ENCODE data around the gene BMAL1.

Gene BMAL1

GRCh38 chr11:13236626-13237025 is 41.0 kb upstream of the BMAL1 start:
- no peak for DNase-seq (ENCODE audit: low read depth)
- TF ChIP-seq, protein P1, sequence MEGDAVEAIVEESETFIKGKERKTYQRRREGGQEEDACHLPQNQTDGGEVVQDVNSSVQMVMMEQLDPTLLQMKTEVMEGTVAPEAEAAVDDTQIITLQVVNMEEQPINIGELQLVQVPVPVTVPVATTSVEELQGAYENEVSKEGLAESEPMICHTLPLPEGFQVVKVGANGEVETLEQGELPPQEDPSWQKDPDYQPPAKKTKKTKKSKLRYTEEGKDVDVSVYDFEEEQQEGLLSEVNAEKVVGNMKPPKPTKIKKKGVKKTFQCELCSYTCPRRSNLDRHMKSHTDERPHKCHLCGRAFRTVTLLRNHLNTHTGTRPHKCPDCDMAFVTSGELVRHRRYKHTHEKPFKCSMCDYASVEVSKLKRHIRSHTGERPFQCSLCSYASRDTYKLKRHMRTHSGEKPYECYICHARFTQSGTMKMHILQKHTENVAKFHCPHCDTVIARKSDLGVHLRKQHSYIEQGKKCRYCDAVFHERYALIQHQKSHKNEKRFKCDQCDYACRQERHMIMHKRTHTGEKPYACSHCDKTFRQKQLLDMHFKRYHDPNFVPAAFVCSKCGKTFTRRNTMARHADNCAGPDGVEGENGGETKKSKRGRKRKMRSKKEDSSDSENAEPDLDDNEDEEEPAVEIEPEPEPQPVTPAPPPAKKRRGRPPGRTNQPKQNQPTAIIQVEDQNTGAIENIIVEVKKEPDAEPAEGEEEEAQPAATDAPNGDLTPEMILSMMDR (conservative IDR thresholded peaks at IDR 0.05; ENCODE audit: low read depth, low read length): no peak
- H3K4me3 ChIP-seq (ENCODE audit: low read length): no peak overlapping the region

DNA sequence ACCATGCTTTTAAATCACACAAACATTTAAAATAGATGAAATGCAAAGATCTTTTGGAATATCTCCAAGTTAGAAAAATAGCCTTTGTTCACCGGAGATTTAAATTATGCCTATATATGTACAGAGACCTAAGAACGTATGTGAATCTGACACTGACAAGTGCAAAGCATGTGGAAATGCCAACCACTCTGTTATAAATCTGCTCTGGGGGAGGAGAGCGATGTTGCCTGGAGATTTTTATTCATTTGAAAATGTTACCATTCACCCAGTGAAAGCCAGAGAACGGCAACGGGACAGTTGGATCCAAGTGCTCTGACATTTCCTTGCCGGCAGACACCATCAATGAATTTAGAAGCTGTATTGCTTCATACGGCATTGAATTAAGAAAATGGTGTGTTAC is 39.8 kb upstream of the BMAL1 start:
- H3K4me3 ChIP-seq (ENCODE audit: low read length): no peak overlapping the region
- DNase-seq (ENCODE audit: low read depth): no peak
- TF ChIP-seq, protein P1 (conservative IDR thresholded peaks at IDR 0.05; ENCODE audit: low read depth, low read length): no peak

GRCh38 chr11:13238879-13239514 is 38.6 kb upstream of the BMAL1 start:
- no peak for DNase-seq (ENCODE audit: low read depth)
- no peak overlapping the region for H3K4me3 ChIP-seq (ENCODE audit: low read length)
- TF ChIP-seq, protein P1 (conservative IDR thresholded peaks at IDR 0.05; ENCODE audit: low read depth, low read length): peak; percentile 92

- no peak for DNase-seq (ENCODE audit: low read depth)
- TF ChIP-seq, protein P1 (conservative IDR thresholded peaks at IDR 0.05; ENCODE audit: low read depth, low read length): no peak
- H3K4me3 ChIP-seq (ENCODE audit: low read length): no peak overlapping the region
Observed at GRCh38 chr11:13242564-13242963, 35.0 kb upstream of the BMAL1 start.

DNA sequence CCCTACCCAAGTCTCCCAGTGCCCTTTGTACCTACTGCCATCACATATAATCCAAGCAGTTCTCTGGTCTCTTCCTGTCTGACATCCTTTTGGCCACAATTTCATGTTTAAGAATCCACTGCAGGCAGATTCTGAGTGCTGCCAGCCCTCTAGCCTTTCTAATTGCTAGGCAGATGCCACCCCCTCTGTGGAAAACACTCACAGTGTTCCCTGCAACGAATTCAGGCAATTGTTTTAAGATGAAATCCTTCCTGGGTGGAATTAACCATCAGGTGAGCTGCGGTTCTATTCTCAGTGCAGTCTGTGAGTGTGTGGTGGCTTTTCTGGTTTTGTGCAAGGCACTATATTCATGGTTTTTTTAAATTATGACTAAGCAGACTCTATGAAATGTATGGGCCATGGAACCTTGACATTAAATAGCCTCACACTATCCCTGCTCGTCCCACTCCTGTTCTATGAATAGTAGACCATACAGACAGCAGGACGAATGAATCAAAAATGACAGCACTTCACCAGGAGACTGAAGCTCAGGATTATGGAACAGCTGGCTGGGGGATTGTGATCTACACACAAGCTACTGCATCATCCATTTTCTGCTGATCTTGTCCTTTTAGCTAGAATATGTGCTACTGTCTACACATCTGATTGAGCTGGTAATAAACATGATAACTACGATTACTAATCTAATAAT is 29.8 kb upstream of the BMAL1 start:
- no peak overlapping the region for H3K4me3 ChIP-seq (ENCODE audit: low read length)
- TF ChIP-seq, protein P1 (conservative IDR thresholded peaks at IDR 0.05; ENCODE audit: low read depth, low read length): no peak
- DNase-seq (ENCODE audit: low read depth): no peak

- H3K4me3 ChIP-seq (ENCODE audit: low read length): no peak overlapping the region
- TF ChIP-seq, protein P1 (conservative IDR thresholded peaks at IDR 0.05; ENCODE audit: low read depth, low read length): no peak
- no peak for DNase-seq (ENCODE audit: low read depth)
Observed at GRCh38 chr11:13249177-13249576, 28.4 kb upstream of the BMAL1 start.

- TF ChIP-seq, protein P1 (conservative IDR thresholded peaks at IDR 0.05; ENCODE audit: low read depth, low read length): peak; percentile 42
Observed at GRCh38 chr11:13249992-13250391, 27.6 kb upstream of the BMAL1 start.

More at GRCh38 chr11:13249992-13250391, 27.6 kb upstream of the BMAL1 start:
- no peak for DNase-seq (ENCODE audit: low read depth)
- H3K4me3 ChIP-seq (ENCODE audit: low read length): no peak overlapping the region
